ENCODE results near the gene BCL2A1.
"Not testable (repeated sequence)": the region's sequence is repeated elsewhere in the genome, so short reads cannot be mapped to it uniquely, and the experiment has no call there.

The BCL2A1 gene

GRCh38 chr15:79988448-79989117 is 17.6 kb upstream of the BCL2A1 start:
- FAIRE-seq, result no peak

GRCh38 chr15:79987969-79988368 is 17.0 kb upstream of the BCL2A1 start:
- no peak for FAIRE-seq

- no peak for FAIRE-seq
Observed at GRCh38 chr15:79987569-79987955, 16.6 kb upstream of the BCL2A1 start.

GRCh38 chr15:79981831-79982455 is 10.9 kb upstream of the BCL2A1 start:
- no peak for FAIRE-seq

GRCh38 chr15:79978655-79979514 is 7.9 kb upstream of the BCL2A1 start:
- FAIRE-seq, result no peak

- FAIRE-seq, result no peak
Observed at GRCh38 chr15:79978260-79978654, 7.3 kb upstream of the BCL2A1 start.

GRCh38 chr15:79977431-79978054 is 6.5 kb upstream of the BCL2A1 start:
- no peak for FAIRE-seq

GRCh38 chr15:79973456-79974195 is 2.6 kb upstream of the BCL2A1 start:
- FAIRE-seq, result no peak

GRCh38 chr15:79972863-79973262 is 1.9 kb upstream of the BCL2A1 start:
- no peak for FAIRE-seq

- no peak for FAIRE-seq
Observed at GRCh38 chr15:79970181-79970580, 815 bp downstream of the BCL2A1 start.

GRCh38 chr15:79969146-79969545 is 1.9 kb downstream of the BCL2A1 start:
- FAIRE-seq, result no peak

- FAIRE-seq, result no peak
Observed at GRCh38 chr15:79967298-79968182, 3.5 kb downstream of the BCL2A1 start.

- no peak for FAIRE-seq
Observed at GRCh38 chr15:79966634-79967297, 4.2 kb downstream of the BCL2A1 start.

- FAIRE-seq, result no peak
Observed at GRCh38 chr15:79965846-79966630, 5.0 kb downstream of the BCL2A1 start.

GRCh38 chr15:79964232-79964805 is 6.7 kb downstream of the BCL2A1 start:
- FAIRE-seq, result no peak

- not testable (repeated sequence) for FAIRE-seq
Observed at GRCh38 chr15:79962921-79963320, 8.1 kb downstream of the BCL2A1 start.

GRCh38 chr15:79962178-79962577 is 8.8 kb downstream of the BCL2A1 start:
- no peak for FAIRE-seq

GRCh38 chr15:79960502-79961212 is 10.3 kb downstream of the BCL2A1 start:
- FAIRE-seq, result no peak

GRCh38 chr15:79957741-79958140 is 13.3 kb downstream of the BCL2A1 start:
- FAIRE-seq, result no peak
